Endometrial microvascular endothelial cells (primary cell): ENCODE measurements around the gene TBC1D8. TPM values are rescaled to one million over a fixed set of nuclear protein-coding genes. Genes with fewer than 3 reads are reported as not detected.

Source experiments
- in situ Hi-C: cut with HindIII; loops from 2 replicates; pipeline ENCODE4 v1.10.0; 2017; ENCODE audit warnings: low sequenced_read_pairs, low pct_unique_long_range_greater_than_20kb; ENCODE audit errors: inconsistent ontology term
- total RNA-seq: library from RNA; depleted of rRNA; stranded (reverse); fragments of >200 nt; gene quantifications from one replicate; pipeline ENCODE4 v1.2.3, GENCODE V29; 2015; ENCODE audit errors: inconsistent ontology term

Gene TBC1D8
- total RNA-seq, 1 donor from 2014 or later, result 27.2 TPM

- in situ Hi-C loops, result no loop called here
Observed at GRCh38 chr2:101142163-101142562, 9.0 kb downstream of the TBC1D8 start.

GRCh38 chr2:101140978-101141655 is 10.1 kb downstream of the TBC1D8 start:
- in situ Hi-C loops, result no loop called here

- in situ Hi-C loops, result no loop called here
Observed at GRCh38 chr2:101140237-101140636, 10.9 kb downstream of the TBC1D8 start.

GRCh38 chr2:101139495-101139894 is 11.7 kb downstream of the TBC1D8 start:
- in situ Hi-C loops, result no loop called here

- in situ Hi-C loops, result no loop called here
Observed at GRCh38 chr2:101135412-101136296, 15.5 kb downstream of the TBC1D8 start.

- in situ Hi-C loops, result no loop called here
Observed at GRCh38 chr2:101133492-101134100, 17.6 kb downstream of the TBC1D8 start.

GRCh38 chr2:101132202-101132601 is 19.0 kb downstream of the TBC1D8 start:
- in situ Hi-C loops, result no loop called here

GRCh38 chr2:101130081-101130480 is 21.1 kb downstream of the TBC1D8 start:
- in situ Hi-C loops, result no loop called here

- in situ Hi-C loops, result no loop called here
Observed at GRCh38 chr2:101127319-101128056, 23.7 kb downstream of the TBC1D8 start.

- in situ Hi-C loops, result no loop called here
Observed at GRCh38 chr2:101125808-101126207, 25.4 kb downstream of the TBC1D8 start.

GRCh38 chr2:101125374-101125773 is 25.8 kb downstream of the TBC1D8 start:
- in situ Hi-C loops, result no loop called here

GRCh38 chr2:101124643-101125366 is 26.4 kb downstream of the TBC1D8 start:
- in situ Hi-C loops, result no loop called here

- in situ Hi-C loops, result no loop called here
Observed at GRCh38 chr2:101123795-101124471, 27.2 kb downstream of the TBC1D8 start.

- in situ Hi-C loops, result no loop called here
Observed at GRCh38 chr2:101121174-101121573, 30.0 kb downstream of the TBC1D8 start.

GRCh38 chr2:101120124-101120996 is 30.8 kb downstream of the TBC1D8 start:
- in situ Hi-C loops, result no loop called here

GRCh38 chr2:101119431-101119830 is 31.8 kb downstream of the TBC1D8 start:
- in situ Hi-C loops, result no loop called here
